Measurements from ENCODE around the gene HINT3. TPM values are rescaled to one million over a fixed set of nuclear protein-coding genes. Genes with fewer than 3 reads are reported as not detected.

The HINT3 gene
- total RNA-seq, 2 experiments from 2014 or later: 8.5 to 8.6 TPM

DNA sequence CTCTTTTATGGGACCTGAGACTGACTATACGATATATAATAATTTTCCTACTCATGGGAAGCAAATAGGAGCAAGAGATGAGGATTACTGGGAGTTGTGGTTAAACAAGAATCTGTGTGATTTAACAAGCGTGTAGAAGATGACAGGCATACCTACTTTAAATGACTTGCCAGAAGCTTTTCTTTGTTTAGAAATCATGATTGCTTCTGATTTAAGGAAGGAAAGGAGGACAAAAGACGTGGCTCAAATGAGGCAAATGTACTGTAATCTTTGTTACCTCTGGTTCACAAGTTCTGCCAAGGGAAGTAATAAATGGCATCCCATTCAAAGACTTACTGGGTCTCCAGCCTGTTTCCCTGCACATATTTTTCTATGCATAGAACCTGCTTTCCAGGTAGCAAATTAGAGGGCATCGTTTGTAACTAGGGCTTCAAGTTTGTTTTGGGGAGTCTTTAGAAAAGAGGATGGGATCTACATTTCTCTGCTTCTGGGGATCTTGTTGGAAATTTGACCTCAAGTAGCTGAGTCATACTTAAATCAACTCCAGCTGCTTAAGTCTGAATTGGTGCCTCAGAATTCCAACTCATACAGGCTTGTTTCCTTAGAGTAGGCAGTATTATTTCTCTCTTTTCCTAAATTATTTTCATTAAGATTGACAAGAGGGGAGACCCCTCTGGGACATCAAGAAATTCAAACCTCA lies 26.8 kb downstream of the HINT3 start:
- CTCF ChIA-PET: interaction anchor here (0.5 to 0.8 kb wide), 2 partner anchors 9 to 12 kb away, joined by 3 to 4 read pairs; no protein-coding TSS in a partner anchor
- ATAC-seq: no peak
- intact Hi-C loops (cut with micrococcal nuclease): no loop called here

GRCh38 chr6:125984311-125984710 lies 27.7 kb downstream of the HINT3 start:
- intact Hi-C loops (cut with micrococcal nuclease): no loop called here
- DNase-seq: no peak
- POLR2A ChIA-PET: no interaction called here

More for the DNA sequence above, 26.8 kb downstream of the HINT3 start:
- no peak for DNase-seq
- Mint-ChIP-seq H3K36me3 (ENCODE audit: low read depth) (no peaks in the 10 kb centered on the region), H3K27ac (no peak overlapping the region), H3K4me1 (ENCODE audit: low read depth) (peaks cover 3% of the 10 kb centered on the region), H3K27me3 (no peaks in the 10 kb centered on the region), H3K4me3 (no peak overlapping the region), H3K9me3 (no peaks in the 10 kb centered on the region)
- no peak for TF ChIP-seq CTCF (IDR thresholded peaks at IDR 0.05)
- POLR2A ChIA-PET: no interaction called here

GRCh38 chr6:125985522-125985921 lies 29.0 kb downstream of the HINT3 start:
- Mint-ChIP-seq H3K27ac (peak overlapping the region; percentile 21), H3K27me3 (no peaks in the 10 kb centered on the region), H3K9me3 (no peaks in the 10 kb centered on the region), H3K4me3 (no peak overlapping the region), H3K4me1 (ENCODE audit: low read depth) (peaks cover 16% of the 10 kb centered on the region), H3K36me3 (ENCODE audit: low read depth) (no peaks in the 10 kb centered on the region)
- intact Hi-C loops (cut with micrococcal nuclease): no loop called here
- no peak for TF ChIP-seq CTCF (IDR thresholded peaks at IDR 0.05)
- DNase-seq: no peak
- ChIA-PET POLR2A (interaction anchor here (0.6 to 2.5 kb wide), 8 partner anchors 10 to 205 kb away, joined by 3 to 16 read pairs (median 6); partner anchors contain the start of gene HINT3), CTCF (interaction anchor here (0.9 to 4.1 kb wide), 9 partner anchors 10 to 232 kb away, joined by 3 to 48 read pairs (median 7); partner anchors contain the start of genes HINT3 and NCOA7)
- ATAC-seq: no peak

More at GRCh38 chr6:125984311-125984710, 27.7 kb downstream of the HINT3 start:
- Mint-ChIP-seq H3K4me3 (no peak overlapping the region), H3K36me3 (ENCODE audit: low read depth) (no peaks in the 10 kb centered on the region), H3K27me3 (no peaks in the 10 kb centered on the region), H3K4me1 (ENCODE audit: low read depth) (peaks cover 6% of the 10 kb centered on the region), H3K27ac (no peak overlapping the region), H3K9me3 (no peaks in the 10 kb centered on the region)
- no peak for TF ChIP-seq CTCF (IDR thresholded peaks at IDR 0.05)
- ATAC-seq: no peak
- CTCF ChIA-PET: interaction anchor here (3.6 to 4.1 kb wide), 2 partner anchors 9 to 13 kb away, joined by 42 to 48 read pairs; no protein-coding TSS in a partner anchor

DNA sequence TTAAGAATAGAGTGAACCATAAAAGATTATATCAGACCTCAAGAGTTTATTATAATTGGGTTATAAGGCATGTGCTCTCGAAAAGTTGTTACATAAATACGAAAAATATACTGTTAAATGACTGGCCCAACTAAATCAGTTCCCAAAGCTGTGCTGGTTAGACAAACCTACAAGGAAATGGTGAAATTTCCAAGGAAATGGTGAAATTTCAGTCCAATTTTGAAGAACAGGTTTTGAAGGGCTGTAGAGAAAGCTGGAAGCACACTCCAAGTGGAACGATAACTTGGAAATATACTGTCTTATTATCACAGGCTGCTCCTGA lies 29.4 kb downstream of the HINT3 start:
- Mint-ChIP-seq H3K4me1 (ENCODE audit: low read depth) (peaks cover 19% of the 10 kb centered on the region), H3K36me3 (ENCODE audit: low read depth) (peaks cover 2% of the 10 kb centered on the region), H3K27ac (no peak overlapping the region), H3K27me3 (no peaks in the 10 kb centered on the region), H3K9me3 (no peaks in the 10 kb centered on the region), H3K4me3 (no peak overlapping the region)
- ChIA-PET CTCF (interaction anchor here (0.8 to 4.1 kb wide), 12 partner anchors 11 to 233 kb away, joined by 3 to 48 read pairs (median 6); partner anchors contain the start of genes HINT3 and NCOA7), POLR2A (interaction anchor here (0.6 to 2.5 kb wide), 13 partner anchors 9 to 684 kb away, joined by 3 to 16 read pairs (median 5); partner anchors contain the start of genes HDDC2 and HINT3)
- TF ChIP-seq CTCF (IDR thresholded peaks at IDR 0.05): no peak
- intact Hi-C loops (cut with micrococcal nuclease): no loop called here
- no peak for DNase-seq
- no peak for ATAC-seq

Measured in activated CD8-positive, alpha-beta T cell treated with anti-CD3 and anti-CD28 coated beads for 36 hours (primary cell).